Measurements from ENCODE around the gene CDKAL1.

GRCh38 chr6:21144928-21145327 lies 610.7 kb downstream of the CDKAL1 start:
- no peak for TF ChIP-seq CTCF (IDR thresholded peaks at IDR 0.05)
- no peak for TF ChIP-seq POLR2A (IDR thresholded peaks at IDR 0.05)
- TF ChIP-seq POLR2AphosphoS5 (IDR thresholded peaks at IDR 0.05; ENCODE audit: insufficient read depth in 1 of 2, low read depth in 1 of 2), result no peak

Measured in vagina (tissue), 2 donors.